HG03432 (cell line): ENCODE data around the gene COL25A1.

ENCODE experiments used
- ATAC-seq: cut with Tn5 transposase; IDR thresholded peaks from one replicate; pipeline ENCODE4 v1.9.1; 2021; ENCODE audit warnings: mild to moderate bottlenecking, moderate library complexity; ENCODE audit not compliant: unreplicated experiment

The COL25A1 gene

DNA sequence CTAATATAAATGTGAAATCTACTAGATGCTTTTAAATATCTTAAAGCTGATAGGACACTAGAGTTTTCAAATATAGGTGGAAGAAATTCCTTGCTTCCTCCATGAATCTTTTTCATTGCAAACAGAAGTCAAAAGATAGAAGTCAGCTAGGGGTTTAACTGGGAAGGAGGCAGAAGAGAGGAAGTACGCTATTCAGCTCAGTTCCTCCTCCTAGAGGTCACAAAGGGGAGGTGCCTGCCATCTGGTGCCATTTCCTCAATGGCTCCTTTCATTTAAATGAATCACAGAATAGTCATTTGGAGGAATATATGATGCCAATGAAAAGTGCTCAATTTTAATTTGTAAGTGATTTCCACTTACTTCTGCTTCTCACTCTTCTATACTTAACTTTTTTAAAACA is 8.5 kb downstream of the COL25A1 start:
- ATAC-seq = peak; percentile 92

DNA sequence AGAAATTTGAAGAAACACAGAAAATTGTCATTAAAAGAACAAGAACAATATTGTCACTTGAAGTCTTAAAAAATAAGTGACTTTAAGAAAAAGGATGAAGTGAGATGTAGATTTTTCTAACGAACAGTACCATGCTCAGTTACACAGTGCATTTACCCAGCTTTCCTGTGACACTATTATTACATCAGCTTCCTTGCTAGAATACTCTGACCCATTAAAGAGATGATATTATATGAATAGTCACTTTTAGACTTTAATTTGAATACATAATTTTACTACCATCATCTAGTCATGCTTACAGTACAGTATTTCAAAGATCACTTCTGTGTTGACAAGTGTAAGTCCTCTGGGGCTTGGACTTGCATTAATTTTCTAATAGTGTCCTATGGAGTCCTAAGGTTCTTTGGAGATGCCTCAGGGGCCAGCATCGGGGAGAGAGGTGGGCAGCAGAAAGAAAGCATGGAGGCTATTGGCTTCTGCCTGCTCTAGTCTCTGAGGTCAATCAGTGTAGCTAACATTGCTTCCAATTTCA is 10.7 kb downstream of the COL25A1 start:
- ATAC-seq = no peak

DNA sequence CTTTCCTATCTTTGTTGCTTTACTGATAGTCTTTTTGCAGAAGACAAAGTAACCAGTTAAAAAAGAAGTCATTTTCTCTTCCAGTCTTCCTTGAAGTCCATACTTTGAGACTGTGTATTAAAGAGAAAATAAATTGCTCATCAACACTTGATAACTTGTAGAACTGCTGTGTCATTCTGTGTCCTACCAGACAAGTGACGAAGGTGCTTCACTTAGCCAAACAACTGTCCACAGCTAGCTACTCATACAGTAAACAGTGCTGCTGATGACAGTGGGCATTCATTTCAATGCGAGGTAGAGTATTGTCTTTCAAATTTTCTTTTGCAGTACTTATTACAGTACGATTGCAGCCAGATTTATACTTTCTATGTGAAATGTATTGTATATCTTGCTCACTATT is 11.5 kb downstream of the COL25A1 start:
- ATAC-seq = no peak

DNA sequence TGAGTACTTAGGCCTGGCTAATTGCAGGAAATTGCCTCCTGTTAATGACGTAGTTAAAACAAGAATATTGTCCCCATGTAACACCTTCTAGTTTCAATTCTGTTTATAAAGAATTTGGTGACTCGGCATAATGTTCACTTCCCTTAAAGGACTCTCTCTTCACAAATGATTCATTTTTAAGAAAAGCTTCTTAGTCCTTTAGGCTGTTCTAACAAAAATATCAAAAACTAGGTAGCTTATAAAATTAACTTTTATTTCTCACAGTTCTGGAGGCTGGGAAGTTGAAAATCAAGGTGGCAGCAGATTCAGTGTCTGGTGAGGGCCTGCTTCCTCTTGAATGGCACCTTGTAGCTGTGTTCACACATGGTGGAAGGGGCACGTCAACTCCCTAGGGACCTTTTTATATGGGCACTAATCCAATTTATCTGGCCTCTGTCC is 23.8 kb downstream of the COL25A1 start:
- ATAC-seq = peak; percentile 91

DNA sequence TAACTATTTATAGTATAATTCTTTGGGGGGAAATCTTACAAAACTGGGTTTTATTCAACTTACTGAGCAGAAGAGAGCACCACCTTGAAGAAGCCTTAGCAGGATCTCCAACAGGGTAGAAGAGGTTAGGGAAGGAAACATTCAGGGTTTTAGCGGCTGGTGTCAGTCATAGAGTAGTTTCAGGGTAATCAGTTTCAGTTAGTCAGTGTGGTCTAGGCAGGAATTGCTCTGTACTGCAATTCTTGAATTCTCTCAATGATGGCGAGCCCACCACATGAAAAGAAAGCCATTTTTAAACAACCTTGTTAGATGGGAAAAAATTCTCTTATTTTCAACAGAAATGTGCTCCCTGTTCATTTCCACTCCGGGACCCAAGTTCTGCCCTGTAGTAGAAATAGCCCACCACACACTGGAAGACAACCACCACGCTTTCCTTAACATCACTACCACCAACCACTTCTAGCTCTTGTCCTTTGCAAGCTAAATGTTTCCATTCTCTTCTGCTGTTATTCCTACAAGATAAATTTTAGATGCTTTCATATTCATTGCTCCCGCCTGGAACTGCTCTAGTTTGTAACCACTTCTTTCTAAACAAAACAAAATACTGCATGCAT is 25.9 kb downstream of the COL25A1 start:
- ATAC-seq = peak; percentile 74

DNA sequence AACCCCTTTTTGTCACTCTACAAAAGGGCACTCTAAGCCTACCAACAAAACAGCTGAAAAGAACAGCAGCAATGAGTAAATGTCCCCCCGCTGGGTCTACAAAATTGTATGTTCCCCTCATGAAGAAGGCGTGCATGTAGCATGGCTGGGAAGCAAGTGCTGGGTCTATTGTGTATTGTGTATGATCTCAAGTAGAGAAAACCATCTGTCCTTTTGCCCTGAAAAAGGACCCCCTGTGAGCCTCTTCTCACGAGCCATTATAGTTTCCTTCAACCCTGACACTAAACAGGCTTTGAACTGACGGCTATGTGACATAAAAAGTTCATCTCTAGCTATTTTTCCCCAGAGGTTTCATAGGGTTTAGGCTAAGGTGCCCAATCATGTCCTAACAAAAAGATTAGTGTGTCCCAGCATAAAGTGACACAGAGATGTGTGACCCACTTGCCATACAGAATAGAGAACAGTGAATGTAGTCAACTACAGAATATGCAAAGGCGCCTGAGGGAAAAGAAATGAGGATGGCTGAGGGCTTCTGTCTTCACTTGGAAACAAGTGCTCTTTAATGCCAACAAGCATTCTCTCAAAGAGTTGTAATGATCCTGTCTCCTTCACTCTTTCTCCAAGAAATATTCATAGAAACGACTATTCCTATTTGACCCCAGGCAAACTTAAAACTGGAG is 27.3 kb downstream of the COL25A1 start:
- ATAC-seq = no peak

DNA sequence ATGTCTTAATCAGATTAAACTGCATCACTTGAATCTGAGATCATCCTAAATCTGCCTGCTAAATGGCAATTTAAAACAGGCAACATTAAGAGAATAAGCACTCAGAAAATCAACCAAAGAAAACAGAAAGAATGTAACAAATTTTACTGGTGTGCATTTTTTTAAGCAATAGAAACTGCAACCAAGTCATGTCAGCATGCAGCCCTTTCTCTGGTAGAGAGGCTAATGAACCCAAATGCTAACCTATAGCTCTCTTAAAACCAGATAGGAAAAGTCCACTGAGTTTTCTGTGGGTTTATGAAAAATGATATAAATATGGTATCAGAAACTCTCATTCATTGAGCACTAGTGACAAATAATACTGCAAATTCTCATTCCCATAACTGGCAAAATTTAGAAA is 35.6 kb downstream of the COL25A1 start:
- ATAC-seq = no peak

DNA sequence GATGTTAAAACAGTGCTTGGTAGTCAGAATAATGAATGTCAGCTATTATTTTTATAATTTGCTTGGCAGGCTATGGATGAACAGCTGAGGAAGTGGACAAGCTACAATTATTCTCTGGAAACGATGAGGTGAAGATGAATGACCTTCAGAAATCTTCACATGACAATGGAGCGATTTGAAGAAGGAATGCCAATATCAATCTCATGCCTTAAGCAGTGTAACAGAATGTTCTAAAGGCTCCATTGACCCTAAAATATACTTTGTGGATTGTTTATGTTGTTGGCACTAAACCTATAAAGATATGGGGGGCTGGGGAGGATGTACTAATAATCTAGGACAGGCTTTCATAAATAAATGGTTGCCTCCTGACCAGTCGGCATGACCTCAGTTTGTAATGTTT is 36.2 kb downstream of the COL25A1 start:
- no peak for ATAC-seq

DNA sequence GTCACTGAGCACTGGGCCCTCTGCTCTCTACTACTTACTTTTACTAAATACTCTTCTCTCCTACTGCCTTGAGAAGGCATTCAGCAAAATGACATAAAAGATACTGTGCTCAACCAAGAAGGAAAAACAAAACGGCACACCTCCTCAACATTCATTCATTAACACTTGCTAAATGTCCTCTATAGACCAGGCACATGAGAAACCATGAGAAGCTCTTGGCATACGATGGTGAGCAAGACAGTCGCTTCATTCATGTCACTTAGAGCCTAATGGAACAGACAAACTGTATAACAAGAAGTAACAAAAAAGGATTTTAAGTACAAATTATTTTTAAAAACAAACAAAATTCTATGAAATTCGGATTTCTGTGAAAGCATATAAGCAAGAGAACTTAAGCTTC is 38.7 kb downstream of the COL25A1 start:
- no peak for ATAC-seq

DNA sequence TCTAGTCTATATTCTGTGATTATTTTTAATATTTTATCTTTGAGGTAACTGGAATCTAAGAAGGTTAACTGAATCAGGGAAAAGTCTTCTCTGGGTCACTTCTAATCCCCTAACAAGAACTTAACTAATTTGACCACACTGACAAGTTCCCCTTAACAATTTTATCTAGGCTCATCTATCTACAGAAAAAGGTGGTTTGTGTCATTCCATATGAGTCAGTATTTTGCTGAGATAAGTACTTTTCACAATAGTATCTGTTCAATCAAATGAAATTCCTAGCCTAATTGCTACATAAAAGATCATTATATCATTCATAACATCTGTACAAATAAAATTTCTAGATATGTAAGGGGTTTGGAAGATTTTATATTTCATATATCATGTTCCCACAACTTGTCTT is 45.6 kb downstream of the COL25A1 start:
- no peak for ATAC-seq

DNA sequence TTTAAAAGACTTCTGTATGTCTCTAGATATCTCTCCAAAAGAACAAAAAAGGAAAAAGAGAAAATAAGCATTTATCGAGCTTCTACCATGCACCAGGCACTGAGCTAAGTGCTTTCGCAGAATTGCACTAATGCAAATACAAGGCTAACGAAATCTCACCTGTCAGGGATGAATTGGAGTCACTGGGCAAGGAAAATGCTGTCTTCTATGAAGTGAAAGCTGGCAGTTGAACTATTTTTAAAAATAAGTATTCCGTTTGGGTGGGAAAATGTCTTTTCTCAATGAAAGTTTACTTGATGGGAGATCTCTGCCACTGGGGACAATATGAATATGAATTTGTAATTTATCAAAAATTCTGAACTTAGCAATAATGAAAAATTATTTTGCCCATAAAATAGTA is 47.6 kb downstream of the COL25A1 start:
- no peak for ATAC-seq

DNA sequence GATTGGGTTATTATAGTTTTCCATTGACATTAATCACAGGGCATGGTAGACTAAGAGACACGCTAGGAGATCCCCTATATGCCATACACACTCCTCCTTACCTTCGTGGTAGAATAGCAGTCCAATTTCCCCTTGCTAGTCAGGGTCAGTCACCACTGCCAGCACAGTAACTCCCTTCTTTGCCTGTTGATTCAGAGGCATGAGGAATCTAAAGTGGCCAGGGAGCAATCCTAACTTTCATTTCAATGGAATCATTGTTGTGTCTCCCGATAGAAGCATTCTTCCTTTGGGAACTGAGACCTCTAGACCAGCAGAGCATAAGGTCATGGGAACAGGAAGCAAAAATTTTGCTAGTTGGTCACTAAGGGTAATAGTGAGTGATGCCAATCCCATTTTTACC is 51.1 kb downstream of the COL25A1 start:
- no peak for ATAC-seq

DNA sequence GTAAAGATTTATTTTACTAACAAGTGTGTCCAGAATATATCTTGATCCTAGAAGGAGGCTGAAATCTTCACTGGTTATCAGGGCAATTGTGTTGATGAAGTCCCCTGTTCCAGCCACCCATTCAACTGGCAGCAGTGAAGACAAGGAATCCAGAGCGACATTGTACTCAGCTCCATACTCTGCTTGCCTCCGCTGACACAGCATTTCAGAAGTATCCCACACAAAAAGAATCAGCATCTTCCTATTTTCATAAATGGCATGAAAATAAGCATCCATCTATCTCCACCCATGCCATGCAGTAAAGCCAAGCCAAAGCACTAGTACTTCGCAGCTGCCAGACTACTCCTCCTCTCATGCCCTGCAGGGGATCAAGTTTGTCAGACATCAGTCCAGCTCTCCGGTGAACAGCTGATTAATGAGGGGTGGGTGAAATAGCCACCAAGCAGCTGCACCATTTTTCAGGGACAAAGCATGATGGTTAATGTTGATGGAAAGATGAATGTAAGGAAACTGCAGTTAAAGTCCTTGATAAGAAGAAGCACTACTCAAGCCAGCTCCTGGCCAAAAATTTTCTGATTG is 54.0 kb downstream of the COL25A1 start:
- ATAC-seq = no peak

DNA sequence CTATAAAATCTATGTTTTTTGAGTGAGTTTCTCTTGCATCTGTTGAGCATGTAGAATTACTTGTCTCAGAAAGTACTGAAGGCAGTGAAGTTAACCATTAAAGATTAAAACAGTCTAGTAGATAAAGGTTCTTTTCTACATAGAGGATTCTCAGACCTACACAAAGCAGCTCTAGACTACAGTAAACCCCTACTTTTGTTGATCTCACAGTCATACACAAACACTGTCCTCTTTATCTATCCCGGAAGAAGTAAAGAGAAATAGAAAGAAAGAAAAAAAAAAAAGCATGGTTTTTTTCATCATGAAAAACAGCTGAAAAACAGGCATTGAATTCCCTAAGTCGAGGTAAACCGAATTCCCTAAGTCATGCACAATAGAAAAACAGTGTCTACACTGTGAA is 58.6 kb downstream of the COL25A1 start:
- ATAC-seq = no peak

DNA sequence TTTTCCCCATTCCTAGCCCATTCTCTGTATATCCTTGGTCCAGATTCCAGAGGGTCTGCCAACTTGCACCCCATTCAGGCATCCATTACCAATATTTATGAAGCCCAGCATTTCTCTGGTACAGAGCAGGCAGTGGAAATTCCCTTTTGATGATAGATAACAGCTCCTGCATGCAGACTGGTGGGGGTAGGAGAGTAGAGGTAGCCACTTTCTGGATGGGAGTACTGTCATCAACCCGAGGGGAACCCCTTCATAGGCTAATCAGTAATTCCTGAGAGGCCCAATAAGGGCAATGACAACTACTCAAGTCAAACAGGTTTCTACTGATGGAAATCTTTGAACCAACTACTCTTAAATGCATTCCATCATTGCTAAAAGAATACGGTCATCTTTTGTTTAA is 63.7 kb downstream of the COL25A1 start:
- ATAC-seq = no peak

DNA sequence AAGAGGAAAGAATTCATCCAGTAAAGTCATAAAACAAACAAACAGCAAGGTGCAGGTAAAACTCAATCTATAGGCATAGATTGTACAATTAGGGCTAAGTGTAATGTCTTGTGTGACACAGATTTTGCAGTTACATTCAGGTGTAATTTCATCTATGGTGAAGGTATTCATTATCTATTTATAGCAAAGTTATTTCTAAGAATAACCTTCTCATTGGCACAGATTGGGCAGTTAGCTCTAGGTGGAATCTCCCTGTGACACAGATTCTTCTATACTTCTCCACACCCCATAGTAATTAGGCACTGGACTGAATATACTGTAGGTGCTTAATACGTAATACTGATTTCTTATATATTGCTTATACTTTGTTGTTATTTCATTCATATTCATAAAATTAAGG is 66.8 kb downstream of the COL25A1 start:
- no peak for ATAC-seq

DNA sequence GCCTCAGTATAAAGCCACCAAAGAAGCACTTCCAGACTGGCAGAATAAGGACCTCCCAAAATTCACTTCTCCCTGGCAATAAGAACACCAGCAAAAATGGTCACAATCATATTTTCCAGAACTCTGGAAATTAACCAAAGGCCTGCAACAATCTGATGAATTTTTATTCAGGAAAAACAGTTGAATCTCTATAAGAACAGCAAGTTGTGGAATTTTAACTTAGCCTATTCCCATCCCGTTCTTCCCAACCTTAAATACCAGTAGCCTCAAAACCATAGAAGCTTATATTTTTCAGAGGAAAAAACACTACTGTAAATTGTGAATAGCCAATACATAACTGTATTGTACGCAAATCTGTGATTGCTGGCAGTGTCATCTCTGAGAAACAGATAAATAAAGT is 67.9 kb downstream of the COL25A1 start:
- no peak for ATAC-seq

DNA sequence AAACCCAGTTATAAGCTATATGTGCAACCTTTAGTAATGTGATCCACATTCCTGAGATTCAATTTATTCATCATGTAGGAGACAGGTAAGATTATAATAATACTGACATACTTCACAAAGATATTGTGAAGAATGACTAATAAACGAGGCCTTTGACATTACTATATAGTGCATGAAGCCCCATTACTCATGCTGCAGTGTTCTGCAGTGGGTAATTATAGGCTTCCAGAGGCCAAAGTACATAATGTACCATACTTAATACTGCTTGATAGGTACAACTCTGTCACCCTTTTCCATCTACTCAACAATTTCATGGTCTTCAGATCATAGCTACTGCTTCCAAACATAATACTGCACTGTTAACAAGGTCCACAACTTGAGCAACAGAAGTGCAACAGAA is 68.9 kb downstream of the COL25A1 start:
- ATAC-seq = no peak

DNA sequence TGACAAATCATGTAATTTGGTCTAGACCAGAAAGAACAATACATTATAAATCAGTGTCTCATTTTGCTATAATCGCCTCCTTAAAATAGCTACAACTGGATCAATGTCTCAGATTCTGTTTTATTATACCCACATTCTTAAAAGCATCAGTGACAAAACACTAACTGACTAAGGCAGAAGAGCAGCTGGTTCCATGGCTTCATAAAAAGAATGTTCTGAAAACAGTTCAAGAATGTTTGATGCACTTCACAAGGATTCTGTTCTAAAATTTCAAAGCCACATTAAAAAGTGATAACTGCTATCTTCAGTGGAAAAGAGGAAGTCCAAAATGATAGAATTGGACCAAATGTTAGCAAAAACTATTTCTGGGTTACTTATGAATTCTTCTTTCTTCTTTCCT is 69.8 kb downstream of the COL25A1 start:
- no peak for ATAC-seq

DNA sequence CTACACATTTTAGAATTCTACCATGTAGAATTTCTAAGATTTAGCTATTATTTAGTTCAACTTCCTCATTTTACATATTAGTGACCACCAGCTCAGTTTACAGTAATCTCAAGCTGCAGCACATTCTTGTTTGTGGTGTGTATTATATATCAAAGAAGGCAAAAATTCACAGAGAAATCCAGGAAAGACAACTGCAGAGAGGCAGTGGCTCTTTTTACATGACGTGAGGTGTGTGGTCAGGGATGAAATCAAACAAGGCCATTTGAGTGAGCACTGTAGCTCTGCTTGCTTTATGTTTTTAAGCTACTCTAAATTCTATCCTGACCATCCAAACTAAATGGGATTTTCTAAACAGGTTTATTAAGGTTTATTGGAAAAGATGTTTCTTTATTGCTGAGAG is 71.1 kb downstream of the COL25A1 start:
- no peak for ATAC-seq

DNA sequence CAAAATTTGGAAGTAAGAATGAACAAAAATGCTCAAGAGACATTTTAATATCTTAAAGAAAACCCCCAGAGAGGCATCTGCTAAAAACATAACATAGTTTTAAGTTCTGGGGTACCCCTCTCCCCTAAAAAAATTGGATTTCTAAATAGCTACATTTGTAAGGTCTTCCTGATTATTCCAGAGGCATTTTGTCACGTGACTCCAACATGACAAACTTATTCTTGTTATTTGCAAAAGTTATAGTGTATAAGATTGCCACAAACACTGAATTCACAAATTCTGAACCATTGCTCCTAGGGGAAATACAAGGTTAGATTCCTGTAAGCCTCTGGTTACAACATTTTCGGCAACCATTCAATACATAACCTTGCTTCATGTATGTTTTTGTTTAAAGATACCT is 73.4 kb downstream of the COL25A1 start:
- no peak for ATAC-seq

DNA sequence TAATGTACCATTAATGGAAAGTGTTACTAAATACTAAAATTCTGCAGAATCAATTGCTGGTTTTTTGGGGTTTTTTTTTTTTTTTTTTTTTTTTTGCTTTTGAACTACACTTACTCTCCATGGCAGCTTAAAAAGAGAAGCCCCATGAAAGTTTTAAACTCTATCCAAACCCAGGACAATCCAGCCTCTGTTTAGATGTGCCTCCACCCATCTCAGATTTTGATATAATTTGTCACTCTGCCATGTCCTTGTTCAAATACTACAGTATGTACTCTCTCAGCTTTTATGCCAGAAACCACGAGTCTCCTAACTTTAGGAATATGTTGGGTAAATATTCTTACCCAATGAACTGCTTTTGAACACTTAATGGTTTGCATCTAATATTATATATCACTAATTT is 84.2 kb downstream of the COL25A1 start:
- no peak for ATAC-seq
